ENCODE results near the gene PDXK. TPM values are rescaled to one million over a fixed set of nuclear protein-coding genes. Genes with fewer than 3 reads are reported as not detected.
A peak's percentile ranks its signal among the peaks of the same experiment; 100 is the strongest.

PDXK gene
- total and polyA plus RNA-seq, 9 of the 15 experiments (the other 6 are each of a cell fraction or from before 2014, with no cell fraction given): 5.6 to 162 (median 76.5) TPM

DNA sequence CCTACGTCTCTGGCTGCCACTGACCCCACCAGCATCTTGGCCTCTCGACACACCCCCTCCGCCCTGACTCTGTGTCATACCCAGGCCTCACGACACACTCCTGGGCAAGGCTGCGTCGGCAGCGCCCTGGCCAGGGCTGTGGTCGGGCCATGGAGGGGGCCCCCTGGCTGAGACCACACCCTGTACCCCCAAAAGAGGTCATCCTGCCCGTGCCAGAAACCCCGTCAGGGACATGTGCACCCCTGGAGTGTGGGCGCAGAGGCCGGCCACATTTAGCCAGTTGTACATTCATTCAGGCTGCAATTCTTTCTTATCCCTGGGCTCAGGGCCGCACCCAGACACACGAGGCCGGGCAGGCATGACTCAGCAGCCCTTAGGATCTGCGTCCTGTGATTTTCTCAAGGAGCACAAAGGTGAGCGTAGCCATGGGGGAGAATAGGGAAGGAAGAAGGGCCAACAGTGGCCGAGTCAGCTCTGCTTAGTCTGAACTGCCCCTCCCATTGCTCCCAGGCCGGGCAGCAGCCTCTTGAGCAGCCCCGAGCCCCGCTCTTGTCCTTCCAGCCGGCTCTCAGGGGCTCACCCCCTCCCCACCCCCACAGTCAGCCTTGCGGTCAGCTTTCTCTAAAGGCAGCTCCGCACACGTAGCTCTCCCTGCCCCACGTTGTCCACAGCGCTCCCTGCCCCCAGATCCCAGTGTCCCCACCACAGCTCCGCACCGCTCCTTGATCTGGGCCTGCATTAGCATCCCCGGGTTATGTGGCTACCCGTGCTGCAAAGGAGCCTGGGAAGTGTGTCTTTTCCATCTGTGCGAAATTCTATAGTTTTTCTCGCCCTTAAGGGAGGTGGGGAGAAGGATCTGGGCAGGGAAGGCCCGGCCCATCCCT lies 49.3 kb downstream of the PDXK start (continued):
- TF ChIP-seq, protein P1, sequence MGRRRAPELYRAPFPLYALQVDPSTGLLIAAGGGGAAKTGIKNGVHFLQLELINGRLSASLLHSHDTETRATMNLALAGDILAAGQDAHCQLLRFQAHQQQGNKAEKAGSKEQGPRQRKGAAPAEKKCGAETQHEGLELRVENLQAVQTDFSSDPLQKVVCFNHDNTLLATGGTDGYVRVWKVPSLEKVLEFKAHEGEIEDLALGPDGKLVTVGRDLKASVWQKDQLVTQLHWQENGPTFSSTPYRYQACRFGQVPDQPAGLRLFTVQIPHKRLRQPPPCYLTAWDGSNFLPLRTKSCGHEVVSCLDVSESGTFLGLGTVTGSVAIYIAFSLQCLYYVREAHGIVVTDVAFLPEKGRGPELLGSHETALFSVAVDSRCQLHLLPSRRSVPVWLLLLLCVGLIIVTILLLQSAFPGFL (CRISPR knock-in tag; IDR thresholded peaks at IDR 0.05): no peak
- TF ChIP-seq CCNT2 (IDR thresholded peaks at IDR 0.05; ENCODE audit: borderline replicate concordance, extremely low read depth, insufficient read length, low read depth, low read length) (peak; percentile 38), MXI1 (IDR thresholded peaks at IDR 0.05; ENCODE audit: low read depth, low read length) (no peak), RBM34 (IDR thresholded peaks at IDR 0.05; ENCODE audit: borderline replicate concordance, insufficient read depth, low read length) (no peak), SRSF7 (optimal IDR thresholded peaks at IDR 0.05; ENCODE audit: low read depth, low read length) (no peak), ZNF41 (CRISPR knock-in tag; conservative IDR thresholded peaks at IDR 0.05) (no peak; the same call in 1 of the 2 replicates), GTF2A2 (tag; IDR thresholded peaks at IDR 0.05) (0 out of 2 replicates have a peak, but pooled peaks have one; percentile 34), FOXK1 (CRISPR knock-in tag; IDR thresholded peaks at IDR 0.05; ENCODE audit: borderline replicate concordance) (peak; percentile 56; the same call in 1 of the 2 replicates), CHCHD3 (CRISPR knock-in tag; IDR thresholded peaks at IDR 0.05) (no peak), MEIS2 (IDR thresholded peaks at IDR 0.05; ENCODE audit: partially characterized antibody) (no peak), POLR2AphosphoS5 (IDR thresholded peaks at IDR 0.05; ENCODE audit: control insufficient read depth, insufficient read depth, low read depth, low read length) (peak; percentile 23; the same call in 1 of the 2 replicates), FOS (IDR thresholded peaks at IDR 0.05; ENCODE audit: extremely low read depth, insufficient read length) (no peak), CREM (IDR thresholded peaks at IDR 0.05; ENCODE audit: low read depth) (no peak; the same call in 1 of the 2 replicates), HDAC8 (tag; IDR thresholded peaks at IDR 0.05) (peak; percentile 61), SAFB (IDR thresholded peaks at IDR 0.05; ENCODE audit: borderline replicate concordance, low read depth, low read length) (no peak), FOXA3 (CRISPR knock-in tag; conservative IDR thresholded peaks at IDR 0.05 in 1 of 2, IDR thresholded peaks at IDR 0.05 in 1 of 2) (no peak), ZNF592 (IDR thresholded peaks at IDR 0.05) (peak; percentile 98), GABPB2 (CRISPR knock-in tag; conservative IDR thresholded peaks at IDR 0.05) (no peak), ZNF134 (CRISPR knock-in tag; conservative IDR thresholded peaks at IDR 0.05) (peak; percentile 59; the same call in 1 of the 2 replicates), ZNF57 (CRISPR knock-in tag; IDR thresholded peaks at IDR 0.05) (no peak)
- TF ChIP-seq, protein P2, sequence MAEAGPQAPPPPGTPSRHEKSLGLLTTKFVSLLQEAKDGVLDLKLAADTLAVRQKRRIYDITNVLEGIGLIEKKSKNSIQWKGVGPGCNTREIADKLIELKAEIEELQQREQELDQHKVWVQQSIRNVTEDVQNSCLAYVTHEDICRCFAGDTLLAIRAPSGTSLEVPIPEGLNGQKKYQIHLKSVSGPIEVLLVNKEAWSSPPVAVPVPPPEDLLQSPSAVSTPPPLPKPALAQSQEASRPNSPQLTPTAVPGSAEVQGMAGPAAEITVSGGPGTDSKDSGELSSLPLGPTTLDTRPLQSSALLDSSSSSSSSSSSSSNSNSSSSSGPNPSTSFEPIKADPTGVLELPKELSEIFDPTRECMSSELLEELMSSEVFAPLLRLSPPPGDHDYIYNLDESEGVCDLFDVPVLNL (CRISPR knock-in tag; IDR thresholded peaks at IDR 0.05; ENCODE audit: low read depth): no peak; the same call in 1 of the 2 replicates

Measured in K562 (cell line).